HEK293T (cell line): ENCODE measurements around the gene TP53I11.

Experiments used
- CTCF ChIA-PET: fragments of 350-600 bp; formaldehyde crosslinking; extraction: SDS; loops from one replicate; lab custom pipeline; 2021; ENCODE audit warnings: antibody characterized with exemption, inconsistent platforms; lab: Yijun Ruan, JAX
- POLR2A ChIA-PET: fragments of 350-600 bp; formaldehyde crosslinking; extraction: SDS; loops from one replicate; lab custom pipeline; 2020; ENCODE audit warnings: antibody characterized with exemption, inconsistent platforms; lab: Yijun Ruan, JAX
- DNase-seq: peaks from one replicate; pipeline ENCODE4 v3.0.0; 2012; ENCODE audit warnings: mixed read lengths; ENCODE audit errors: extremely low spot score
- BHLHE40 ChIP-seq: fragments of 450-650 bp; IDR thresholded peaks from 2 replicates; pipeline ENCODE4 v1.6.1; 2016; ENCODE audit warnings: mild to moderate bottlenecking, moderate library complexity, borderline replicate concordance
- CTBP1 ChIP-seq: fragments of 450-650 bp; IDR thresholded peaks from 2 replicates; pipeline ENCODE4 v1.6.1; 2016; ENCODE audit warnings: borderline replicate concordance
- ELF4 ChIP-seq: fragments of 450-650 bp; IDR thresholded peaks from 2 replicates; pipeline ENCODE4 v1.6.1; 2017; ENCODE audit warnings: antibody characterized with exemption
- FOXA1 ChIP-seq: fragments of 450-650 bp; IDR thresholded peaks from 2 replicates; pipeline ENCODE4 v1.6.1; 2016; ENCODE audit warnings: mild to moderate bottlenecking
- FOXM1 ChIP-seq: fragments of 450-650 bp; IDR thresholded peaks from 2 replicates; pipeline ENCODE4 v1.6.1; 2017; ENCODE audit warnings: mild to moderate bottlenecking, borderline replicate concordance
- L3MBTL2 ChIP-seq: fragments of 450-650 bp; conservative IDR thresholded peaks from 2 replicates; pipeline ENCODE4 v1.6.1; 2016; ENCODE audit warnings: mild to moderate bottlenecking
- LEF1 ChIP-seq: fragments of 450-650 bp; IDR thresholded peaks from 2 replicates; pipeline ENCODE4 v1.6.1; 2017; ENCODE audit warnings: mild to moderate bottlenecking, borderline replicate concordance
- NFRKB ChIP-seq: fragments of 450-650 bp; IDR thresholded peaks from 2 replicates; pipeline ENCODE4 v1.6.1; 2016; ENCODE audit warnings: mild to moderate bottlenecking, moderate library complexity
- SP1 ChIP-seq: fragments of 450-650 bp; IDR thresholded peaks from 2 replicates; pipeline ENCODE4 v1.6.1; 2017
- SUZ12 ChIP-seq: fragments of 450-650 bp; IDR thresholded peaks from 2 replicates; pipeline ENCODE4 v1.6.1; 2016; ENCODE audit warnings: mild to moderate bottlenecking
- TARDBP ChIP-seq: fragments of 450-650 bp; IDR thresholded peaks from 2 replicates; pipeline ENCODE4 v1.6.1; 2016

Gene TP53I11

GRCh38 chr11:44884056-44884455 is 66.6 kb downstream of the TP53I11 start:
- no peak for DNase-seq
- ChIA-PET CTCF (no interaction called here), POLR2A (no interaction called here)
- TF ChIP-seq FOXM1 (no peak), TARDBP (no peak)

DNA sequence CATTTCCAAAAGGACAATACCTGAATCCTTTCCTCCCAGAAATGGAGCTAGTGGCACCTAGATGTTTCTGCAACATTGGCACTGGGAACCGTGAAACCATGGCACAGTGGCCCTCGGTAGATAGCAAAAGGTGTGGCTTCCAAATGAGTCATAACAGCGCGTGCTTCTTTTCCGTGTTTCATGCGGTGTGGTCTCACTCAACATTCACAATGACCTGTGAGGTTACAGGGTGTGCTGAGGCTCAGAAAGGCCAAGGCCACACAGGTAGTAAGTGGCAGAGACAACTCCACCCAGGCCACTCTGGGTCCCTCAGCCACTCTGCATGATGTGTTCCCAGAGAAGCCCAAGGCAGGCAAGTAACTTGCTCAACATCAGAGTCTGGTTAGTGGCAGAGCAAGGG is 67.4 kb downstream of the TP53I11 start:
- TF ChIP-seq LEF1 (no peak), CTBP1 (no peak), SP1 (no peak), FOXM1 (no peak), NFRKB (no peak), FOXA1 (no peak), SUZ12 (no peak), BHLHE40 (no peak), ELF4 (no peak), L3MBTL2 (no peak)
- CTCF ChIA-PET, result no interaction called here
- POLR2A ChIA-PET, result no interaction called here
- DNase-seq, result no peak
